ENCODE data around the gene SLC25A19.
"Not testable (repeated sequence)": the region's sequence is repeated elsewhere in the genome, so short reads cannot be mapped to it uniquely, and the experiment has no call there.

The SLC25A19 gene

GRCh38 chr17:75301502-75302206 lies 12.4 kb upstream of the SLC25A19 start:
- DNase-seq (ENCODE audit: low spot score): no peak

GRCh38 chr17:75301049-75301448 lies 11.8 kb upstream of the SLC25A19 start:
- no peak for DNase-seq (ENCODE audit: low spot score)

GRCh38 chr17:75300280-75300679 lies 11.0 kb upstream of the SLC25A19 start:
- DNase-seq (ENCODE audit: low spot score): no peak

GRCh38 chr17:75295201-75296158 lies 6.2 kb upstream of the SLC25A19 start:
- peak; percentile 69 for DNase-seq (ENCODE audit: low spot score)

- DNase-seq (ENCODE audit: low spot score): not testable (repeated sequence)
These were observed 3.7 kb upstream of the SLC25A19 start for GRCh38 chr17:75292810-75293448.

GRCh38 chr17:75289832-75290337 lies 652 bp upstream of the SLC25A19 start:
- peak; percentile 50 for DNase-seq (ENCODE audit: low spot score)

GRCh38 chr17:75288770-75289114 lies 491 bp downstream of the SLC25A19 start:
- peak; percentile 60 for DNase-seq (ENCODE audit: low spot score)

- no peak for DNase-seq (ENCODE audit: low spot score)
These were observed 874 bp downstream of the SLC25A19 start for GRCh38 chr17:75288359-75288758.

GRCh38 chr17:75287221-75287620 lies 2.0 kb downstream of the SLC25A19 start:
- DNase-seq (ENCODE audit: low spot score): no peak

GRCh38 chr17:75285123-75285522 lies 4.1 kb downstream of the SLC25A19 start:
- no peak for DNase-seq (ENCODE audit: low spot score)

GRCh38 chr17:75280189-75280588 lies 9.0 kb downstream of the SLC25A19 start:
- DNase-seq (ENCODE audit: low spot score): not testable (repeated sequence)

GRCh38 chr17:75277664-75278071 lies 11.6 kb downstream of the SLC25A19 start:
- no peak for DNase-seq (ENCODE audit: low spot score)

- DNase-seq (ENCODE audit: low spot score): no peak
These were observed 15.1 kb downstream of the SLC25A19 start for GRCh38 chr17:75273977-75274708.

GRCh38 chr17:75272848-75273184 lies 16.4 kb downstream of the SLC25A19 start:
- DNase-seq (ENCODE audit: low spot score): no peak

- DNase-seq (ENCODE audit: low spot score): peak; percentile 54
These were observed 17.0 kb downstream of the SLC25A19 start for GRCh38 chr17:75271955-75272847.

GRCh38 chr17:75271233-75271954 lies 17.8 kb downstream of the SLC25A19 start:
- DNase-seq (ENCODE audit: low spot score): peak; percentile 95

GRCh38 chr17:75270966-75271232 lies 18.3 kb downstream of the SLC25A19 start, which contains the start of gene MIF4GD:
Gene MIF4GD, minus strand, starts transcription at chr17:75271231. Its CDS starts 1,036 bp downstream, at chr17:75270195.
- DNase-seq (ENCODE audit: low spot score): no peak

GRCh38 chr17:75270218-75270965 lies 18.8 kb downstream of the SLC25A19 start:
- peak; percentile 66 for DNase-seq (ENCODE audit: low spot score)

- DNase-seq (ENCODE audit: low spot score): no peak
These were observed 19.4 kb downstream of the SLC25A19 start for GRCh38 chr17:75269844-75270217.
